Measurements from ENCODE around the gene LONP2. TPM values are rescaled to one million over a fixed set of nuclear protein-coding genes. Genes with fewer than 3 reads are reported as not detected.

Gene LONP2
- total RNA-seq: 49.7 and 50.8 TPM in 2 replicates
- 30.0 TPM for polyA plus RNA-seq (2012)

GRCh38 chr16:48244080-48244862, at the start of gene LONP2:
Gene LONP2 (plus strand): TSS chr16:48244300. CDS start chr16:48244389, 89 bp downstream.
- peak; percentile 94 for DNase-seq (ENCODE audit: low read depth)

GRCh38 chr16:48194828-48195556, 49.1 kb upstream of the LONP2 start:
- no peak for DNase-seq (ENCODE audit: low read depth)

- no peak for DNase-seq (ENCODE audit: low read depth)
Observed at GRCh38 chr16:48197294-48197693, 46.8 kb upstream of the LONP2 start.

DNA sequence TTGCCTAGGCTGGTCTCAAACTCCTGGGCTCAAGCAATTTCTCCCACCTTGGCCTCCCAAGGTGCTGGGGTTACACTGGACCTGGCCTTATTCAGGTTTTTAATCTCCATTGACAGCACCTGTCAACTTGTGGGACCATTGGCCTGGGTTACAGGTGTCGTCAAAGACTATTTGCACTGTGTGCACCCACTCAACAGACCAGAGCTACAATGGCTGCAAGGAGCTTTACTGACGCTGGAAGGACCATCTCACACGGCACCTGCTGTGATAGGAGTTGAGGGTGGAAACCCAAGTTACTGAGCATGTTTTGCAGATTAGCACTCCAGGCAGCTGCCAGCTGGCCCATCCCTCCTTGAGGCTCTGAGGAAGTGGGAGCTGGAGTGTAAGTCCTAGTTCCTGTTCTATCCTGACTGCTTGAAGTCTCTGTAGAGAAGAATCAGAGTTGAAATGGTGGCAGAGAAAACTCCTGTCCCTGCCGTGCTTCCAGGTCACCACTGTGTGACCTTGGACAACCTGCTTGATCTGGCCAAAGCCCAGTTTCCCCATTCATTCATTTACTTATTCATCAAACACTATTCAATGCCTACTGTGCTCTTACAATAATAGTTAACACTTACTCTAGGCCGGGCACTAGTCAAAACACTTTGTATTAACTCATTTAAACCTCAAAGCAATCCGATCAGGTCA, 42.4 kb upstream of the LONP2 start:
- DNase-seq (ENCODE audit: low read depth): no peak

DNA sequence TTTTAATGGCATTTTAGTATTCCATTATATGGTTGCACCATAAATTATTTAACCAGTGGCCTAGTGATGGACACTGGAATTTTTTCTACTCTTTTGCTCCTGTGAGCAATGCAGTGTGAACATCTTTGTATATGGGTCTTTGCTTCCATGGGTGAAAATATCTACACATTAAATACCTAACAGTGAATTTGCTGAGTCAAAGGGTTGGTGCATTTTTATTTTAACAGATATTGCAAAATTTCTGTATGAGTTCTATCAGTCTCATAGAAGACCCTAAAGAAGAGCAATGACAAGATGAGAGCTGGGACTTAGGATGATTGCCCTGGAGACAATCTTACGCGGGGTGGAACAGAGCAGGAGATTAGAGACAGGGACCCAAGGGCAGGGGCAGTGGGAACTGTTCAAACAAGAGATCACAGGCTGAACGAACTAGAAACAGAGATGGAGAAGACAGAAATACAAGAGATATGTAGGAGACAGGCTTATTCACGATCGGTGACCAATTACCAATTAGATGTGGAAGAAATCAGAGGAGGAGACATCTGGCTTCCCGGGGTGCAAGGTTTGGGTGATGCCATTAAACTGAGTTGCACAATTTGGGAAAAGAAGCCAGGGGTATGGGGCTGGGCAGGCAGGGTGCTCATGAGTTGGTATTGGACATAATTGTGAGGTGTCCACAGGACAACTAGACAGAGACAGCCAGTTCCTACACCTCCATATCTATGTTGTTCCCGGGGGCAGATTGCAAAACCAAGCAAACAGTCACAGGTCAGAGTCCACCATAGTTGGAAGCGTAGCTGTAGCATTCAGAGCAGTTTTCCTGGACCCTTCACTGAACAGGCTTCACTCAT, 39.9 kb upstream of the LONP2 start:
- no peak for DNase-seq (ENCODE audit: low read depth)

- DNase-seq (ENCODE audit: low read depth): no peak
Observed at GRCh38 chr16:48204825-48205151, 39.3 kb upstream of the LONP2 start.

DNA sequence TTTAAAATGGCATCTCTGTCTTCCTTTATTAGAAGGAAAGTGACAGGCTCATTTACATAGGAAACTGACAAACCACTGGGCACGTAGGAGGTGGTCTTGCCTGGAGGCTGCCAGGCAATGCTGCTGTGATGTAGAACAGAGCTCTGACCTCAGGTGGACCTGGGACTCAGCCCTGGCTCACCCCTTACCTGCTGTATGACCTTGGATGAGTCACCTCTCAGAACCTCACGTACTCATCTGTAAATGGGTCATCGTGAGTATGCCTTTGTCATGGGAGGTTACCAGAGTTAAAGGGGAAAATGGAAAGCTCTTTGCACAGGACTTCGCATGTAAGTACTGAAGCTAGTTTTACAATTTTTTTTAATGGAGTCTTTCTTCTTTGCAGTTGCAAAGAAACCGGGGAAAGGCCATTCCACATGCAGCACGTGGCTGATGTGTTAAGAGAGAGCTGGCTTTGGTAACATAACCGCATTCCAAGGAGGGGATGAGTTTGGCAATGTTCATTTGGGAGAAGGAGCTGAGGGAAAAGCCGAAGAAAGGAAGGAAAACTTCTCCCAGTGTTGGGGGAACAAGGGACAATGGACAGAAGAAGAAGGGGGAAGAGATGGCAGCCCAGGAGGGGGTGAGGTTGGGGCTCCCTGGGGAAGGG, 37.4 kb upstream of the LONP2 start:
- no peak for DNase-seq (ENCODE audit: low read depth)

GRCh38 chr16:48210747-48211146, 33.4 kb upstream of the LONP2 start:
- no peak for DNase-seq (ENCODE audit: low read depth)

- no peak for DNase-seq (ENCODE audit: low read depth)
Observed at GRCh38 chr16:48212033-48212432, 32.1 kb upstream of the LONP2 start.

- DNase-seq (ENCODE audit: low read depth): no peak
Observed at GRCh38 chr16:48215738-48216137, 28.4 kb upstream of the LONP2 start.

GRCh38 chr16:48217708-48218107, 26.4 kb upstream of the LONP2 start:
- no peak for DNase-seq (ENCODE audit: low read depth)

GRCh38 chr16:48218473-48218872, 25.6 kb upstream of the LONP2 start:
- no peak for DNase-seq (ENCODE audit: low read depth)

- DNase-seq (ENCODE audit: low read depth): no peak
Observed at GRCh38 chr16:48220891-48221290, 23.2 kb upstream of the LONP2 start.

DNA sequence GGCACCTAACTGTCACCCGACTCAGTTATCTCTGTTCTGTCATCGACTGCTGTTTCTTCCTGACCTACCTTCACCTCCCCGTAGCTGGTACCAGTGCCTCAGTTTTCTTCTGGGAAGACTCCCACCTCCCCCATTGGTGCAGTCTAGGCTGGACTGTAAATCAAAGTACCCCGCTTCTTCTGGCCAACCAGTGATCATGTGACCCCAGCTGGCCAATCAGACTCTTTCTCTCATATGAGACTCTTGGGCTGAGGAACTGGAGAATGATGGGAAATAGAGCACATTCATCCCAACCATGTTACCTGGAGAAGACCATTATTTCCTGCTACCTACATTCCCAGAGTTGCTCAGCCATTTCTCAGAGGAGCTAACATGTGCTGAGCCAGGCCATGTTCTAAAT, 20.6 kb upstream of the LONP2 start:
- DNase-seq (ENCODE audit: low read depth): no peak

DNA sequence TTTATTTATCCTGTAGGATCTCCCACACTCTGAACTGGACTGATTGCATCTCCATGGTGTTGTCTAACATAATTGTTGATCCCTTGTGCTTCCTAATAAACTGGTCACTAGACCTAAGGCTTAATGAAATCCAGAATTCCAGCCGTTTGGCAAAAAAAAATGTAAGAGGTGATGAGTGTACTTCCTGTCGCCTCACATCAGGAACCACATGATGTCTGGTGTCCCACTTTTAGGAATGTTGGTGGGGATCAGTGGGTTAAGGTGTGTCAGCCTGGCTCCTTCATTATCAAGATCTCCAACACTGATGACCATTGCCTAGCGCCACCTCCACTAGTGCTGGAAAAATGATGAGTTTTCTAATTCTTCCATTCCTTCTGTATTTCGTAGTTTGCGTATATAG, 18.6 kb upstream of the LONP2 start:
- DNase-seq (ENCODE audit: low read depth): no peak

DNA sequence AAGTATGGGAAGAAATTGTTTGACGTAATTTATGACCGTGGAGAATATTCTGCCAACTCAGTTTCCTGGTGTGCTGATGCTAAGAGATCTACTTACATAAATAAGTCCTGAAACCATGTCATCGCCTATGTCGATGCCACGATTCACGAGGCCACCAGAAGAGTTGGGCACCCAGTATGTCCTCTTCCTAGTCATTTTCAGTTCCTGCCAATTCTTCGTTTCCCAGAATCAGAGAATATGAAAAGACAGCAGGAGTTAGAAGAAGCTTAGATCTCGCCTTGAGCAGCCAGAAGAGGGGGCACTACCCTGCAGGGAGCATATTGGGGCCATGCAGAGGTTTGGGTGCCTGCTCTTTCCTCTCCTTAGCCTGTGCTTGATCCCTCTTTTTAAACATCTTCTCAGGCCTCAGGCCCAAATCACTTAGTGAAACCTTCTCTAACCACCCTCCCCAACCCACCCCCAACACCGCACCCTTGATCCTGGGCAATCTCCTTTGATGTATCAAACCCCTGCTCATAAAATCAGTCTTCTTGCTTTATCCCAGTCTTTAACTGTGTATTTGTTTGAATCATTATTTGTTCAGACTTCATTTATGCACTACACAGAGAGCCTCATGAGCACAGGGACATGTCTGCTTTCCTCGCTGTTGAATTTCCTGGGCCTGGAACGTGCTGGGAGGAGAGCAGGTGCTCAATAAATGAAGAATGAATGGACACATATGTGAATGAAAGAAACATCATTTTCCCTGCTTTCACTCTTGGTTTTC, 12.2 kb upstream of the LONP2 start:
- peak; percentile 10 for DNase-seq (ENCODE audit: low read depth)

- DNase-seq (ENCODE audit: low read depth): no peak
Observed at GRCh38 chr16:48232493-48233040, 11.5 kb upstream of the LONP2 start.

DNA sequence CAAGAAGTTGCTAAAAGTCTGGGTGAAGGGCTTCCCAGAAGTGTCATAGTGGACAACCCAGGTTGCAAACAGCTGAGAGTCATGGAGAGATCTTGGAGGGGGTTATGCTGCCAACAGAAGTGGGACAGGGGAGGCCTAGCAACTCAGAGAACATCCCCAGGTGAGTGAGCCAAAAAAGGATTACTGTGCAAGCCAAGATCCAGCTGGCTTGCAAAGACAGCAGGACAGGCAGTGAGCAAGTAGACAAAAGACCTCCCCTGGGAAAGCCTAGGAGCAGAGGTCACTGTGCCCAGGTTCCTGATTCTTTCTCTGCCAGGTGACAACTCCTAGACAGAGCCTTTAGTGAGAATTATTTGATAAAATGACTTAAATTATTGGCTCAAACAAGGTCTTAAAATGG, 9.5 kb upstream of the LONP2 start:
- no peak for DNase-seq (ENCODE audit: low read depth)

GRCh38 chr16:48235058-48235555, 9.0 kb upstream of the LONP2 start:
- DNase-seq (ENCODE audit: low read depth): no peak

All from myocyte (in vitro differentiated cells).